ENCODE data around the gene SLC16A12. TPM values are rescaled to one million over a fixed set of nuclear protein-coding genes. Genes with fewer than 3 reads are reported as not detected.
"Not testable (repeated sequence)": the region's sequence is repeated elsewhere in the genome, so short reads cannot be mapped to it uniquely, and the experiment has no call there.

The SLC16A12 gene
- polyA plus RNA-seq, 1 donor from 2014 or later = not detected

GRCh38 chr10:89555688-89556445, 20.5 kb upstream of the SLC16A12 start:
- H3K36me3 Mint-ChIP-seq = no peaks in the 10 kb centered on the region
- H3K27ac Mint-ChIP-seq = no peak overlapping the region
- no peak overlapping the region for H3K4me3 Mint-ChIP-seq
- H3K27me3 Mint-ChIP-seq = peaks cover 3% of the 10 kb centered on the region
- H3K4me1 Mint-ChIP-seq = no peaks in the 10 kb centered on the region
- no peaks in the 10 kb centered on the region for H3K9me3 Mint-ChIP-seq

- Mint-ChIP-seq H3K4me1 (peaks cover 0 to 2% (median 0%) of the 10 kb centered on the region in 3 donors), H3K9me3 (no peaks in the 10 kb centered on the region), H3K36me3 (no peaks in the 10 kb centered on the region), H3K27me3 (peaks cover 3% of the 10 kb centered on the region), H3K4me3 (no peak overlapping the region), H3K27ac (no peak overlapping the region)
These were observed 19.0 kb upstream of the SLC16A12 start for GRCh38 chr10:89554433-89554832.

- no peak overlapping the region for H3K4me3 Mint-ChIP-seq
- H3K27ac Mint-ChIP-seq = no peak overlapping the region
- no peaks in the 10 kb centered on the region for H3K9me3 Mint-ChIP-seq
- peaks cover 6% of the 10 kb centered on the region for H3K27me3 Mint-ChIP-seq
- H3K36me3 Mint-ChIP-seq = no peaks in the 10 kb centered on the region
- H3K4me1 Mint-ChIP-seq = peaks cover 0 to 2% (median 0%) of the 10 kb centered on the region in 3 donors
These were observed 17.8 kb upstream of the SLC16A12 start for GRCh38 chr10:89553064-89553734.

GRCh38 chr10:89552213-89552612, 16.8 kb upstream of the SLC16A12 start:
- Mint-ChIP-seq H3K4me3 (no peak overlapping the region), H3K36me3 (no peaks in the 10 kb centered on the region), H3K27ac (no peak overlapping the region), H3K9me3 (no peaks in the 10 kb centered on the region), H3K27me3 (peaks cover 8% of the 10 kb centered on the region), H3K4me1 (peaks cover 0 to 2% (median 2%) of the 10 kb centered on the region in 3 donors)

GRCh38 chr10:89550509-89550908, 15.1 kb upstream of the SLC16A12 start:
- H3K4me1 Mint-ChIP-seq = peaks cover 0 to 2% (median 2%) of the 10 kb centered on the region in 3 donors
- no peak overlapping the region for H3K4me3 Mint-ChIP-seq
- peaks cover 1 to 3% (median 2%) of the 10 kb centered on the region in 3 donors for H3K9me3 Mint-ChIP-seq
- no peaks in the 10 kb centered on the region for H3K36me3 Mint-ChIP-seq
- H3K27me3 Mint-ChIP-seq = peaks cover 5% of the 10 kb centered on the region
- no peak overlapping the region for H3K27ac Mint-ChIP-seq

- H3K4me1 Mint-ChIP-seq = peaks cover 0 to 2% (median 2%) of the 10 kb centered on the region in 3 donors
- H3K9me3 Mint-ChIP-seq = peaks cover 1 to 4% (median 4%) of the 10 kb centered on the region in 3 donors
- H3K36me3 Mint-ChIP-seq = no peaks in the 10 kb centered on the region
- H3K27me3 Mint-ChIP-seq = peaks cover 5% of the 10 kb centered on the region
- no peak overlapping the region for H3K4me3 Mint-ChIP-seq
- H3K27ac Mint-ChIP-seq = no peak overlapping the region
These were observed 14.1 kb upstream of the SLC16A12 start for GRCh38 chr10:89549510-89549909.

- H3K27ac Mint-ChIP-seq = no peak overlapping the region
- no peaks in the 10 kb centered on the region for H3K36me3 Mint-ChIP-seq
- no peak overlapping the region for H3K4me3 Mint-ChIP-seq
- H3K9me3 Mint-ChIP-seq = peaks cover 1 to 4% (median 4%) of the 10 kb centered on the region in 3 donors
- H3K27me3 Mint-ChIP-seq = peaks cover 5% of the 10 kb centered on the region
- H3K4me1 Mint-ChIP-seq = peaks cover 0 to 2% (median 2%) of the 10 kb centered on the region in 3 donors
These were observed 13.3 kb upstream of the SLC16A12 start for GRCh38 chr10:89548673-89549072.

GRCh38 chr10:89547853-89548513, 12.6 kb upstream of the SLC16A12 start:
- Mint-ChIP-seq H3K9me3 (peaks cover 1 to 4% (median 4%) of the 10 kb centered on the region in 3 donors), H3K27ac (no peak overlapping the region), H3K36me3 (no peaks in the 10 kb centered on the region), H3K4me3 (no peak overlapping the region), H3K4me1 (peaks cover 0 to 2% (median 2%) of the 10 kb centered on the region in 3 donors), H3K27me3 (peaks cover 5% of the 10 kb centered on the region)

- H3K9me3 Mint-ChIP-seq, H3K36me3 Mint-ChIP-seq, H3K4me1 Mint-ChIP-seq, H3K27ac Mint-ChIP-seq, H3K4me3 Mint-ChIP-seq, H3K27me3 Mint-ChIP-seq: not testable (repeated sequence)
These were observed 11.3 kb upstream of the SLC16A12 start for GRCh38 chr10:89546651-89547050.

- peaks cover 1 to 4% (median 4%) of the 10 kb centered on the region in 3 donors for H3K9me3 Mint-ChIP-seq
- H3K27me3 Mint-ChIP-seq = peaks cover 18% of the 10 kb centered on the region
- H3K36me3 Mint-ChIP-seq = no peaks in the 10 kb centered on the region
- no peak overlapping the region for H3K27ac Mint-ChIP-seq
- peaks cover 0 to 2% (median 0%) of the 10 kb centered on the region in 3 donors for H3K4me1 Mint-ChIP-seq
- no peak overlapping the region for H3K4me3 Mint-ChIP-seq
These were observed 8.4 kb upstream of the SLC16A12 start for GRCh38 chr10:89543841-89544240.

GRCh38 chr10:89540420-89540949, 5.1 kb upstream of the SLC16A12 start:
- Mint-ChIP-seq H3K4me3 (no peak overlapping the region), H3K27me3 (peaks cover 23% of the 10 kb centered on the region), H3K9me3 (peaks cover 0 to 2% (median under 1%) of the 10 kb centered on the region in 3 donors), H3K27ac (no peak overlapping the region), H3K36me3 (no peaks in the 10 kb centered on the region), H3K4me1 (peaks cover 0 to 3% (median 2%) of the 10 kb centered on the region in 3 donors)

- no peak overlapping the region for H3K4me3 Mint-ChIP-seq
- no peak overlapping the region for H3K27ac Mint-ChIP-seq
- H3K36me3 Mint-ChIP-seq = no peaks in the 10 kb centered on the region
- peaks cover 8 to 9% (median 9%) of the 10 kb centered on the region in 3 donors for H3K4me1 Mint-ChIP-seq
- H3K27me3 Mint-ChIP-seq = peaks cover 41% of the 10 kb centered on the region
- H3K9me3 Mint-ChIP-seq = no peaks in the 10 kb centered on the region
These were observed 2.0 kb upstream of the SLC16A12 start for GRCh38 chr10:89537364-89537763.

- Mint-ChIP-seq H3K27ac (no peak overlapping the region), H3K4me3 (peak overlapping the region in 1 of 4 donors; percentile 23), H3K4me1 (peaks cover 8 to 9% (median 9%) of the 10 kb centered on the region in 3 donors), H3K9me3 (no peaks in the 10 kb centered on the region), H3K27me3 (peaks cover 45% of the 10 kb centered on the region), H3K36me3 (no peaks in the 10 kb centered on the region)
These were observed 590 bp upstream of the SLC16A12 start for GRCh38 chr10:89536013-89536354.

GRCh38 chr10:89534826-89535166, 598 bp downstream of the SLC16A12 start:
- H3K9me3 Mint-ChIP-seq = no peaks in the 10 kb centered on the region
- H3K36me3 Mint-ChIP-seq = no peaks in the 10 kb centered on the region
- peaks cover 40% of the 10 kb centered on the region for H3K27me3 Mint-ChIP-seq
- no peak overlapping the region for H3K27ac Mint-ChIP-seq
- no peak overlapping the region for H3K4me3 Mint-ChIP-seq
- H3K4me1 Mint-ChIP-seq = peaks cover 8 to 9% (median 9%) of the 10 kb centered on the region in 3 donors

GRCh38 chr10:89532476-89532875, 2.9 kb downstream of the SLC16A12 start:
- no peak overlapping the region for H3K27ac Mint-ChIP-seq
- H3K4me3 Mint-ChIP-seq = no peak overlapping the region
- no peaks in the 10 kb centered on the region for H3K36me3 Mint-ChIP-seq
- peaks cover 34% of the 10 kb centered on the region for H3K27me3 Mint-ChIP-seq
- no peaks in the 10 kb centered on the region for H3K9me3 Mint-ChIP-seq
- H3K4me1 Mint-ChIP-seq = peaks cover 8 to 9% (median 9%) of the 10 kb centered on the region in 3 donors
